Keratinocyte (primary cell): ENCODE measurements around the gene TRIM56. TPM values are rescaled to one million over a fixed set of nuclear protein-coding genes. Genes with fewer than 3 reads are reported as not detected.
A peak's percentile ranks its signal among the peaks of the same experiment; 100 is the strongest.

Source experiments
- DNase-seq: peaks from one replicate; pipeline ENCODE4 v3.0.0-alpha.2; 2011; ENCODE audit warnings: low read depth, missing footprints, low spot score
- FAIRE-seq: peaks from 2 replicates; lab custom pipeline; 2011; peaks lifted over from hg19 to GRCh38; lab: Jason Lieb, UNC
- H2AFZ ChIP-seq: 2 replicates; pipeline ENCODE4 v1.6.0; 2012; ENCODE audit warnings: low read length, control low read depth, inconsistent platforms; ENCODE audit not compliant: control insufficient read depth
- H3K27ac ChIP-seq: 2 replicates; pipeline ENCODE4 v1.5.1; 2011; ENCODE audit warnings: low read length; ENCODE audit not compliant: control insufficient read depth, insufficient read depth
- H3K27me3 ChIP-seq: 3 replicates; pipeline ENCODE4 v1.6.0; 2011; ENCODE audit warnings: low read length; ENCODE audit not compliant: control insufficient read depth, insufficient read depth; ENCODE audit errors: extremely low read depth
- H3K36me3 ChIP-seq, 2 experiments: 2 replicates in 1 of 2; 3 replicates in 1 of 2; pipeline ENCODE4 v1.5.1; 2011; ENCODE audit warnings: low read length in 2 of 2, mild to moderate bottlenecking in 1 of 2; ENCODE audit not compliant: control insufficient read depth in 2 of 2, insufficient read depth in 2 of 2; ENCODE audit errors: extremely low read depth in 1 of 2
- H3K4me1 ChIP-seq: 3 replicates; pipeline ENCODE4 v1.5.1; 2011; ENCODE audit warnings: low read length; ENCODE audit not compliant: control insufficient read depth, insufficient read depth; ENCODE audit errors: extremely low read depth
- H3K4me2 ChIP-seq: 3 replicates; pipeline ENCODE4 v1.6.0; 2011; ENCODE audit warnings: low read depth, low read length; ENCODE audit not compliant: control insufficient read depth, insufficient read depth; ENCODE audit errors: extremely low read depth
- H3K4me3 ChIP-seq, 3 experiments: fragments of 200-600 bp in 1 of 3; sonication (generic) in 1 of 3; 2 replicates in 2 of 3; 3 replicates in 1 of 3; pipeline ENCODE4 v1.5.1; 2011 to 2016; ENCODE audit warnings: low read length in 3 of 3, mild to moderate bottlenecking in 3 of 3, control low read depth in 2 of 3, inconsistent platforms in 1 of 3, low read depth in 1 of 3, mixed read lengths in 1 of 3, mixed run types in 1 of 3, moderate library complexity in 1 of 3; ENCODE audit not compliant: control insufficient read depth in 2 of 3, insufficient read depth in 2 of 3; ENCODE audit errors: extremely low read depth in 1 of 3
- H3K79me2 ChIP-seq: 2 replicates; pipeline ENCODE4 v1.6.0; 2012; ENCODE audit warnings: low read length; ENCODE audit not compliant: control insufficient read depth, insufficient read depth
- H3K9ac ChIP-seq: 3 replicates; pipeline ENCODE4 v1.6.0; 2011; ENCODE audit warnings: low read length; ENCODE audit not compliant: control insufficient read depth, insufficient read depth; ENCODE audit errors: extremely low read depth
- H3K9me1 ChIP-seq: 3 replicates; pipeline ENCODE4 v1.6.0; 2011; ENCODE audit warnings: low read length; ENCODE audit not compliant: control insufficient read depth, insufficient read depth; ENCODE audit errors: extremely low read depth
- H3K9me3 ChIP-seq: 2 replicates; pipeline ENCODE4 v1.5.1; 2012; ENCODE audit warnings: low read depth, low read length; ENCODE audit not compliant: control insufficient read depth
- H4K20me1 ChIP-seq: 3 replicates; pipeline ENCODE4 v1.6.0; 2011; ENCODE audit warnings: low read length; ENCODE audit not compliant: control insufficient read depth, insufficient read depth; ENCODE audit errors: extremely low read depth
- EZH2 ChIP-seq: IDR thresholded peaks from one replicate; pipeline ENCODE4 v1.6.1; 2012; ENCODE audit warnings: inconsistent platforms, mild to moderate bottlenecking, low read length, moderate library complexity
- dilution Hi-C: fragments of 300-500 bp; cut with MboI; formaldehyde crosslinking; loops from one replicate; pipeline ENCODE4 v1.7.0; 2020; ENCODE audit warnings: low sequenced_read_pairs; ENCODE audit not compliant: extremely low pct_ligation_motif_present
- polyA plus RNA-seq, 5 experiments: library from polyadenylated mRNA; depleted of rRNA in 3 of 5; stranded (reverse) in 3 of 5; stranded (forward) in 1 of 5; unstranded in 1 of 5; fragments of >200 nt; gene quantifications; 1 replicate in 1 of 5; 2 replicates in 3 of 5; 3 replicates in 1 of 5; pipeline versions ENCODE4 v1.2.1 to v1.2.3, GENCODE V29; 2011 to 2012; ENCODE audit warnings: missing spikeins in 2 of 5, low read depth in 1 of 5, low replicate concordance in 1 of 5
- TF ChIP-seq, protein P1 (sequence below), 3 experiments: IDR thresholded peaks in 1 of 3; conservative IDR thresholded peaks in 1 of 3; optimal IDR thresholded peaks in 1 of 3; 2 replicates in 2 of 3; 3 replicates in 1 of 3; pipeline versions ENCODE3 to v1.5.1; 2011; ENCODE audit warnings: low read length in 3 of 3, mild to moderate bottlenecking in 3 of 3, moderate library complexity in 2 of 3, control low read depth in 1 of 3, inconsistent platforms in 1 of 3; ENCODE audit not compliant: insufficient read depth in 2 of 3; ENCODE audit errors: extremely low read depth in 1 of 3

Gene TRIM56
- polyA plus RNA-seq, 1 donor (not counting 4 experiments of a cell fraction or from before 2014, with no cell fraction given): 3.6 TPM

DNA sequence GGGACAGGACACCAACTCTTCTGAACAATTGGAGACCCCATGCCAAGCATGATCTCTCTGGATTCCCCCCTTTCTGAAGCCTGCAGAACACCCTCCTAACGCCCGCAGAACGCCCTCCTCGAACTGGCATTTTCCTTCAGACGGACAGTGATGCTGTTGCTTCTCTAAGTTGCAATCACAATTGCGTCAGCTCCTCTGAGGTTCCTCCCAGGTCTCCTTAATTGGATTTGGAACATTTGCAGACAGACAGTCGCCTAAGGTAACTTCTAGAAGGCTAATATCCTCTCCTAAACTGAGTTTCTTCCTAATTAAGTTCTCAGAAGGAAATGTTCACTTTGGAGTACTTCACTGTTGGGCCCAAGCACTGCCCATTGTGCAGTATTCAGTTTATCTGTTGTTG, 21.1 kb downstream of the TRIM56 start:
- DNase-seq (no peak), FAIRE-seq (no peak)
- no peaks in the 10 kb centered on the region for H3K36me3 ChIP-seq
- H2AFZ ChIP-seq: no peak overlapping the region
- H3K79me2 ChIP-seq: no peaks in the 10 kb centered on the region
- H3K9ac ChIP-seq: no peak overlapping the region
- H4K20me1 ChIP-seq: no peaks in the 10 kb centered on the region
- dilution Hi-C loops: no loop called here
- no peak overlapping the region for H3K27ac ChIP-seq
- H3K4me2 ChIP-seq: no peak overlapping the region
- no peaks in the 10 kb centered on the region for H3K9me3 ChIP-seq
- no peak overlapping the region for H3K4me3 ChIP-seq
- no peaks in the 10 kb centered on the region for H3K9me1 ChIP-seq
- TF ChIP-seq, protein P1, sequence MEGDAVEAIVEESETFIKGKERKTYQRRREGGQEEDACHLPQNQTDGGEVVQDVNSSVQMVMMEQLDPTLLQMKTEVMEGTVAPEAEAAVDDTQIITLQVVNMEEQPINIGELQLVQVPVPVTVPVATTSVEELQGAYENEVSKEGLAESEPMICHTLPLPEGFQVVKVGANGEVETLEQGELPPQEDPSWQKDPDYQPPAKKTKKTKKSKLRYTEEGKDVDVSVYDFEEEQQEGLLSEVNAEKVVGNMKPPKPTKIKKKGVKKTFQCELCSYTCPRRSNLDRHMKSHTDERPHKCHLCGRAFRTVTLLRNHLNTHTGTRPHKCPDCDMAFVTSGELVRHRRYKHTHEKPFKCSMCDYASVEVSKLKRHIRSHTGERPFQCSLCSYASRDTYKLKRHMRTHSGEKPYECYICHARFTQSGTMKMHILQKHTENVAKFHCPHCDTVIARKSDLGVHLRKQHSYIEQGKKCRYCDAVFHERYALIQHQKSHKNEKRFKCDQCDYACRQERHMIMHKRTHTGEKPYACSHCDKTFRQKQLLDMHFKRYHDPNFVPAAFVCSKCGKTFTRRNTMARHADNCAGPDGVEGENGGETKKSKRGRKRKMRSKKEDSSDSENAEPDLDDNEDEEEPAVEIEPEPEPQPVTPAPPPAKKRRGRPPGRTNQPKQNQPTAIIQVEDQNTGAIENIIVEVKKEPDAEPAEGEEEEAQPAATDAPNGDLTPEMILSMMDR (optimal IDR thresholded peaks at IDR 0.05 in 1 of 3, IDR thresholded peaks at IDR 0.05 in 1 of 3, conservative IDR thresholded peaks at IDR 0.05 in 1 of 3; ENCODE audit: extremely low read depth in 1 of 3, insufficient read depth in 2 of 3, low read length in 3 of 3): no peak
- TF ChIP-seq EZH2: no peak
- H3K4me1 ChIP-seq: peaks cover 43% of the 10 kb centered on the region
- no peaks in the 10 kb centered on the region for H3K27me3 ChIP-seq

DNA sequence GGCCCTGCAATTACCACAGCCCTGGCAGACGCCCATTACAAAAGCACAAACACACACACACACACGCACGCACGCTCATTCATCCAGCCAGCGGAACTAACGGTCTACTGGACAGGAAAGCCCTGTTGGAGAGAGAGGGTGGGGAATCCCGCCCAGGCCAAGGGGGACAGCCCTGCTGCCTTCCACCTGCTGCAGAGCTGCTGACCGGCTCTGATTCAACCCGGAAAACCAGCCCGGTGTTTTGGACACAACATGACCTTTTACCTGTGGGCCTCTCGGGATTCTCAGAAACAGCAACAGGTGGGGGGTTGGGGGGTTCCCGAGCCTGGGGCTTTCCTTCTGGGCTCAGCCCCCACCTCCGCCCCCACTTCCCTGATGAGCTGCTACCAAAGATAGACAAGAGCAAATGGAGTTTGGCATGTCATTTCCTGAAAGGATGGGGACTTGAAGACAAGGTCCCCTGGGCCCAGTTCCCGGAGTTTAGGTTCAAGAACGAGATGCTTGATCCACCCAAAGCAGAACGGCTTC, 23.1 kb downstream of the TRIM56 start:
- H3K4me1 ChIP-seq: peaks cover 32% of the 10 kb centered on the region
- no peak overlapping the region for H2AFZ ChIP-seq
- H3K4me3 ChIP-seq: peak overlapping the region in 1 of 3 experiments; percentile 7
- no peaks in the 10 kb centered on the region for H3K9me1 ChIP-seq
- TF ChIP-seq EZH2: no peak
- TF ChIP-seq, protein P1 (optimal IDR thresholded peaks at IDR 0.05 in 1 of 3, IDR thresholded peaks at IDR 0.05 in 1 of 3, conservative IDR thresholded peaks at IDR 0.05 in 1 of 3; ENCODE audit: extremely low read depth in 1 of 3, insufficient read depth in 2 of 3, low read length in 3 of 3): no peak
- no peaks in the 10 kb centered on the region for H3K27me3 ChIP-seq
- no peaks in the 10 kb centered on the region for H3K9me3 ChIP-seq
- DNase-seq (no peak), FAIRE-seq (no peak)
- dilution Hi-C loops: no loop called here
- no peaks in the 10 kb centered on the region for H3K79me2 ChIP-seq
- no peaks in the 10 kb centered on the region for H4K20me1 ChIP-seq
- peak overlapping the region; percentile 58 for H3K4me2 ChIP-seq
- peak overlapping the region; percentile 93 for H3K27ac ChIP-seq
- H3K9ac ChIP-seq: peak overlapping the region; percentile 75
- no peaks in the 10 kb centered on the region for H3K36me3 ChIP-seq
